PC-3 (cell line): ENCODE data around the gene SLC7A1. TPM values are rescaled to one million over a fixed set of nuclear protein-coding genes. Genes with fewer than 3 reads are reported as not detected.

Experiments
- ATAC-seq: fragments of 200-7000 bp; cut with Tn5 transposase; 2 replicates; pipeline ENCODE4 v1.9.1; 2020; ENCODE audit warnings: mild to moderate bottlenecking, moderate library complexity
- BruUV-seq: library from RNA; stranded (reverse); fragments of 400-500 nt; replicated peaks from 2 replicates; lab custom pipeline; 2021; lab: Mats Ljungman, UMichigan
- CTCF ChIA-PET: fragments of 300-600 bp; sonication (Branson Sonifier 250); formaldehyde crosslinking; loops from one replicate; lab custom pipeline; 2022; ENCODE audit warnings: antibody characterized with exemption; lab: Charles Lee
- POLR2A ChIA-PET: fragments of 300-600 bp; sonication (Branson Sonifier 250); formaldehyde crosslinking; loops from one replicate; lab custom pipeline; 2022; ENCODE audit warnings: antibody characterized with exemption; ENCODE audit not compliant: unreplicated experiment; lab: Charles Lee
- DNase-seq: peaks from one replicate; pipeline ENCODE4 v3.0.0-alpha.2; 2015
- H2AFZ ChIP-seq: fragments of 300-600 bp; sonication (generic); 2 replicates; pipeline ENCODE4 v1.6.0; 2016; ENCODE audit warnings: antibody characterized with exemption, low read length
- H3F3A ChIP-seq: fragments of 300-600 bp; sonication (generic); one replicate; pipeline ENCODE4 v1.6.0; 2017; ENCODE audit warnings: antibody characterized with exemption, low read length, control low read depth, mild to moderate bottlenecking; ENCODE audit not compliant: unreplicated experiment
- H3K27ac ChIP-seq: fragments of 300-600 bp; sonication (generic); 2 replicates; pipeline ENCODE4 v1.5.1; 2016; ENCODE audit warnings: mild to moderate bottlenecking, low read length
- H3K27me3 ChIP-seq: fragments of 300-600 bp; sonication (generic); 2 replicates; pipeline ENCODE4 v1.6.1; 2016; ENCODE audit warnings: low read length, mixed read lengths
- H3K36me3 ChIP-seq: fragments of 300-600 bp; sonication (generic); 2 replicates; pipeline ENCODE4 v1.6.1; 2016; ENCODE audit warnings: low read depth, mixed run types, low read length, mixed read lengths
- H3K4me1 ChIP-seq: fragments of 300-600 bp; sonication (generic); 2 replicates; pipeline ENCODE4 v1.5.1; 2016; ENCODE audit warnings: low read length; ENCODE audit not compliant: insufficient read depth
- H3K4me2 ChIP-seq: fragments of 300-600 bp; sonication (generic); 2 replicates; pipeline ENCODE4 v1.6.0; 2016; ENCODE audit warnings: low read length
- H3K4me3 ChIP-seq: fragments of 300-600 bp; sonication (generic); 2 replicates; pipeline ENCODE4 v1.5.1; 2016; ENCODE audit warnings: mild to moderate bottlenecking, low read length, mixed read lengths
- H3K79me2 ChIP-seq: fragments of 300-600 bp; sonication (generic); 2 replicates; pipeline ENCODE4 v1.6.1; 2017; ENCODE audit warnings: low read length, mixed read lengths
- H3K9ac ChIP-seq: fragments of 300-600 bp; sonication (generic); 2 replicates; pipeline ENCODE4 v1.6.0; 2016; ENCODE audit warnings: mild to moderate bottlenecking, low read length
- H3K9me2 ChIP-seq: fragments of 300-600 bp; sonication (generic); replicated peaks from 2 replicates; pipeline ENCODE4 v1.6.1; 2016; ENCODE audit warnings: mixed run types, low read length, mixed read lengths
- H3K9me3 ChIP-seq: fragments of 300-600 bp; sonication (generic); 2 replicates; pipeline ENCODE4 v1.6.1; 2016; ENCODE audit warnings: low read length, mixed read lengths
- H4K20me1 ChIP-seq: fragments of 300-600 bp; sonication (generic); 2 replicates; pipeline ENCODE4 v1.6.1; 2016; ENCODE audit warnings: low read length, mixed read lengths
- CTCF ChIP-seq: fragments of 300-600 bp; sonication (generic); conservative IDR thresholded peaks from 2 replicates; pipeline ENCODE4 v1.5.1; 2017; ENCODE audit warnings: antibody characterized with exemption, low read depth, mild to moderate bottlenecking, low read length
- EZH2 ChIP-seq: fragments of 300-600 bp; sonication (generic); IDR thresholded peaks from one replicate; pipeline ENCODE4 v1.6.1; 2017; ENCODE audit warnings: antibody characterized with exemption, mild to moderate bottlenecking, low read length; ENCODE audit not compliant: unreplicated experiment
- EZH2phosphoT487 ChIP-seq: fragments of 300-600 bp; sonication (generic); IDR thresholded peaks from 2 replicates; pipeline ENCODE4 v1.6.1; 2018; ENCODE audit warnings: mild to moderate bottlenecking, antibody characterized with exemption, low read length, borderline replicate concordance
- intact Hi-C: fragments of 100-400 bp; cut with micrococcal nuclease; formaldehyde crosslinking; loops from 2 replicates; pipeline ENCODE4 v1.9.0; 2023
- total RNA-seq: library from RNA; depleted of rRNA; stranded (reverse); fragments of >200 nt; gene quantifications from 2 replicates; pipeline ENCODE4 v1.2.3, GENCODE V29; 2014

The SLC7A1 gene
- total RNA-seq, 1 experiment from 2014 or later = 19.5 TPM

- Histone ChIP-seq H3K9me2 (no peaks in the 10 kb centered on the region), H3F3A (no peaks in the 10 kb centered on the region), H3K36me3 (no peaks in the 10 kb centered on the region), H3K79me2 (no peaks in the 10 kb centered on the region), H3K4me2 (no peak overlapping the region), H3K9me3 (no peaks in the 10 kb centered on the region), H3K27ac (no peak overlapping the region), H3K4me3 (no peak overlapping the region), H3K4me1 (no peaks in the 10 kb centered on the region), H2AFZ (no peak overlapping the region), H3K27me3 (peaks cover 87% of the 10 kb centered on the region), H4K20me1 (no peaks in the 10 kb centered on the region), H3K9ac (no peak overlapping the region)
- DNase-seq (no peak), ATAC-seq (no peak)
- TF ChIP-seq EZH2 (no peak), CTCF (no peak), EZH2phosphoT487 (no peak)
- intact Hi-C loops = no loop called here
- BruUV-seq = no TSS peak
- CTCF ChIA-PET = no interaction called here
- POLR2A ChIA-PET = no interaction called here
These were observed 111.3 kb downstream of the SLC7A1 start for GRCh38 chr13:29484236-29484635.

GRCh38 chr13:29483623-29484022 is 111.9 kb downstream of the SLC7A1 start:
- CTCF ChIA-PET = no interaction called here
- H2AFZ ChIP-seq = no peak overlapping the region
- POLR2A ChIA-PET = no interaction called here
- no peaks in the 10 kb centered on the region for H4K20me1 ChIP-seq
- H3K4me3 ChIP-seq = no peak overlapping the region
- no peaks in the 10 kb centered on the region for H3K4me1 ChIP-seq
- DNase-seq (no peak), ATAC-seq (no peak)
- intact Hi-C loops = no loop called here
- H3K36me3 ChIP-seq = no peaks in the 10 kb centered on the region
- H3K9me2 ChIP-seq = no peaks in the 10 kb centered on the region
- no peak overlapping the region for H3K9ac ChIP-seq
- no TSS peak for BruUV-seq
- TF ChIP-seq CTCF = no peak
- TF ChIP-seq EZH2 = no peak
- TF ChIP-seq EZH2phosphoT487 = no peak
- H3K4me2 ChIP-seq = no peak overlapping the region
- H3F3A ChIP-seq = no peaks in the 10 kb centered on the region
- H3K9me3 ChIP-seq = no peaks in the 10 kb centered on the region
- no peak overlapping the region for H3K27ac ChIP-seq
- H3K79me2 ChIP-seq = no peaks in the 10 kb centered on the region
- peaks cover 88% of the 10 kb centered on the region for H3K27me3 ChIP-seq

- Histone ChIP-seq H3K27ac (no peak overlapping the region), H3K9me2 (no peaks in the 10 kb centered on the region), H2AFZ (no peak overlapping the region), H3K4me2 (no peak overlapping the region), H3K4me3 (no peak overlapping the region), H3K9ac (no peak overlapping the region), H3K9me3 (no peaks in the 10 kb centered on the region), H3K79me2 (no peaks in the 10 kb centered on the region), H3K36me3 (no peaks in the 10 kb centered on the region), H3F3A (no peaks in the 10 kb centered on the region), H3K4me1 (no peaks in the 10 kb centered on the region), H3K27me3 (peaks cover 89% of the 10 kb centered on the region), H4K20me1 (no peaks in the 10 kb centered on the region)
- BruUV-seq = no TSS peak
- DNase-seq (no peak), ATAC-seq (no peak)
- TF ChIP-seq EZH2phosphoT487 (no peak), CTCF (no peak), EZH2 (no peak)
- CTCF ChIA-PET = no interaction called here
- POLR2A ChIA-PET = no interaction called here
- intact Hi-C loops = no loop called here
These were observed 112.3 kb downstream of the SLC7A1 start for GRCh38 chr13:29483211-29483610.
